ENCODE data around the gene AADAC. TPM values are rescaled to one million over a fixed set of nuclear protein-coding genes. Genes with fewer than 3 reads are reported as not detected.

The AADAC gene
- total RNA-seq, 4 donors from 2014 or later, result 9.9 to 239 (median 67.4) TPM

DNA sequence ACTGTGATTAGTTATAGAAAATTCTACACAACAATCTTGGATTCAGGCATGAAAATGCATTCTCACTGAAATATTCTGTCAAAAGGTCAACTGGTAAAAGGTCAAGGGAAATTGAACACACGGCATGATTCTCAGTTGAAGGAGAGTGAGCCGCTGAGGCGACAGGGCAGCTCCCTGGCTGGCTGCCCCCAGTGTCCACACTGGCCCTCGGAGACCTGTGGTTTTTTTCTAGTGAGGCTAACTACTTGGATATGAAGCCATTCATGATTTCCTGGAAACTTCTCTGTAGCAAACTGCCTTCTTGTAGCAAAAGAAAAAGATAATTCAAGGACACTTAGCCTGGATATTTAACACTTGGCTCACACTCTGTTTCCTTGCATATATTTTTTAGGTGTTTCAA, 43.0 kb upstream of the AADAC start:
- peak overlapping the region in 3 of 4 donors; percentile 11 to 79 (median 79) for H3K27ac ChIP-seq
- TF ChIP-seq, protein P1, sequence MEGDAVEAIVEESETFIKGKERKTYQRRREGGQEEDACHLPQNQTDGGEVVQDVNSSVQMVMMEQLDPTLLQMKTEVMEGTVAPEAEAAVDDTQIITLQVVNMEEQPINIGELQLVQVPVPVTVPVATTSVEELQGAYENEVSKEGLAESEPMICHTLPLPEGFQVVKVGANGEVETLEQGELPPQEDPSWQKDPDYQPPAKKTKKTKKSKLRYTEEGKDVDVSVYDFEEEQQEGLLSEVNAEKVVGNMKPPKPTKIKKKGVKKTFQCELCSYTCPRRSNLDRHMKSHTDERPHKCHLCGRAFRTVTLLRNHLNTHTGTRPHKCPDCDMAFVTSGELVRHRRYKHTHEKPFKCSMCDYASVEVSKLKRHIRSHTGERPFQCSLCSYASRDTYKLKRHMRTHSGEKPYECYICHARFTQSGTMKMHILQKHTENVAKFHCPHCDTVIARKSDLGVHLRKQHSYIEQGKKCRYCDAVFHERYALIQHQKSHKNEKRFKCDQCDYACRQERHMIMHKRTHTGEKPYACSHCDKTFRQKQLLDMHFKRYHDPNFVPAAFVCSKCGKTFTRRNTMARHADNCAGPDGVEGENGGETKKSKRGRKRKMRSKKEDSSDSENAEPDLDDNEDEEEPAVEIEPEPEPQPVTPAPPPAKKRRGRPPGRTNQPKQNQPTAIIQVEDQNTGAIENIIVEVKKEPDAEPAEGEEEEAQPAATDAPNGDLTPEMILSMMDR (IDR thresholded peaks at IDR 0.05), result no peak
- TF ChIP-seq POLR2A (IDR thresholded peaks at IDR 0.05), result peak in 1 of 2 donors; percentile 25
- H3K27me3 ChIP-seq, result no peaks in the 10 kb centered on the region
- H3K4me1 ChIP-seq, result peaks cover 0 to 10% (median 0%) of the 10 kb centered on the region in 4 donors
- peak in 2 of 3 donors; percentile 52 to 56 for DNase-seq
- H3K4me3 ChIP-seq, result peak overlapping the region in 2 of 4 donors; percentile 44 to 55
- no peaks in the 10 kb centered on the region for H3K36me3 ChIP-seq
- H3K9me3 ChIP-seq, result no peaks in the 10 kb centered on the region

DNA sequence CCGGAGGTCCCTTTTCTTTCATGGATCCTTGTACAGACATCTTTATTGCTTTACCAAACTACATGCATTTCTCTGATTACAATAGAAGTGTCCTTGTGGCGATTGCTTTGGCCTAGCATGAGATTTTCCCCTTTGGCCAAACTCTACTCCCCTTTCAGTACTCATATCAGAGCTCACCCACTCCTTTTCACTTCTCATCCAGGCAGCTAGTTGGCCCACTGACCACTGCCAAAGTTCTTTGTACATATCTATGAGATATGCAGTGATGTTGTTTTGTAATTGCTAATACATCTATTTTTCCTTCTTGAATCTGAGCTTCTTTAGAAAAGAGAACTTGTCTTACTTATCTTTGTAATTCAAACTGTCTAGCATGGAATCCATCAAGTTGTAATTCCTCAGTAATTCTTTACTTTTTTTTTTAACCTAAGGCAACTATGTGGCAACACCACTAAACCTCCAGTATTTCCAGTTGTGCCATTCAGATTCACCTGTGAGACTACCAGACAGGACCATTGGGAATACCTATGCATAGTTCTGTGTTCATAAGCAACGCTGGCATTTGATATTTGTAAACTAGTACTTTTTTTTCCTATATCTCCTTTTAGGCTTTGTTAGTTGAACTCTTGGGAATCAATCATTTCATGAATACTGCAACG, 41.0 kb upstream of the AADAC start:
- H3K4me3 ChIP-seq, result peak overlapping the region in 2 of 4 donors; percentile 34 to 44
- H3K27me3 ChIP-seq, result no peaks in the 10 kb centered on the region
- no peak overlapping the region for H3K27ac ChIP-seq
- peaks cover 0 to 10% (median 0%) of the 10 kb centered on the region in 4 donors for H3K4me1 ChIP-seq
- TF ChIP-seq, protein P1 (IDR thresholded peaks at IDR 0.05), result no peak
- no peak for TF ChIP-seq POLR2A (IDR thresholded peaks at IDR 0.05)
- H3K9me3 ChIP-seq, result no peaks in the 10 kb centered on the region
- H3K36me3 ChIP-seq, result no peaks in the 10 kb centered on the region
- DNase-seq, result no peak

- DNase-seq, result no peak
- Histone ChIP-seq H3K27me3 (no peaks in the 10 kb centered on the region), H3K9me3 (no peaks in the 10 kb centered on the region), H3K27ac (no peak overlapping the region), H3K4me3 (no peak overlapping the region), H3K4me1 (peaks cover 0 to 7% (median 0%) of the 10 kb centered on the region in 4 donors), H3K36me3 (no peaks in the 10 kb centered on the region)
- no peak for TF ChIP-seq POLR2A (IDR thresholded peaks at IDR 0.05)
- TF ChIP-seq, protein P1 (IDR thresholded peaks at IDR 0.05), result no peak
Observed at GRCh38 chr3:151774235-151774634, 39.7 kb upstream of the AADAC start.

DNA sequence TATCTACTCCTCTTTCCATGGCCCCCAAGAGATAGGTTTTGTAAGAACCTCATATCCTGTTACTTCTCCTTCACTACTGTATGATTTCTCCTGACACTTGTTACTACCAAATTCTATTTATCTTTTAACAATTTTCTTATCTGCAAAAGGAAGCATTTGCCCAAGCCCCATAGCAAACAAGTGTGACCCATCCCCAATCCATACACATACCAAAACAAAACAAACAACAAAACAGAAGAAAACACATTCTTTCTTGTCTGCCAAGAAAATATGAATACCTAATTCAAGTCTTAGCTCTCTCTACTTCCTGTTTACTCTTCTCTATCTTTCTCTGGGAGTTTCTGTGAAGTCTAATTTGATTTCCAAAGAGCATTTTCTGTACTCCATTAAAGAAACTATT, 39.0 kb upstream of the AADAC start:
- H3K4me1 ChIP-seq, result peaks cover 0 to under 1% (median 0%) of the 10 kb centered on the region in 4 donors
- no peak overlapping the region for H3K27ac ChIP-seq
- H3K36me3 ChIP-seq, result no peaks in the 10 kb centered on the region
- DNase-seq, result no peak
- H3K9me3 ChIP-seq, result no peaks in the 10 kb centered on the region
- peak overlapping the region in 1 of 4 donors; percentile 27 for H3K4me3 ChIP-seq
- no peak for TF ChIP-seq POLR2A (IDR thresholded peaks at IDR 0.05)
- TF ChIP-seq, protein P1 (IDR thresholded peaks at IDR 0.05), result no peak
- no peaks in the 10 kb centered on the region for H3K27me3 ChIP-seq

GRCh38 chr3:151775314-151776258, 38.3 kb upstream of the AADAC start:
- Histone ChIP-seq H3K4me1 (no peaks in the 10 kb centered on the region), H3K27ac (no peak overlapping the region), H3K9me3 (no peaks in the 10 kb centered on the region), H3K36me3 (no peaks in the 10 kb centered on the region), H3K27me3 (no peaks in the 10 kb centered on the region), H3K4me3 (peak overlapping the region in 1 of 4 donors; percentile 27)
- TF ChIP-seq, protein P1 (IDR thresholded peaks at IDR 0.05), result no peak
- no peak for TF ChIP-seq POLR2A (IDR thresholded peaks at IDR 0.05)
- DNase-seq, result no peak

Data from Peyer's patch (tissue), 4 donors.